ENCODE data around the gene GSDME. TPM values are rescaled to one million over a fixed set of nuclear protein-coding genes. Genes with fewer than 3 reads are reported as not detected.

Gene GSDME
- total RNA-seq, 1 donor from 2014 or later: 10.4 TPM

- intact Hi-C loops (cut with micrococcal nuclease): no loop called here
- H3K4me3 Mint-ChIP-seq: no peak overlapping the region
These were observed 50.8 kb downstream of the GSDME start for GRCh38 chr7:24706211-24707170.

GRCh38 chr7:24705461-24705954 lies 51.8 kb downstream of the GSDME start:
- Mint-ChIP-seq H3K36me3 (ENCODE audit: low read depth) (no peaks in the 10 kb centered on the region), H3K27me3 (no peaks in the 10 kb centered on the region), H3K4me1 (peaks cover 7% of the 10 kb centered on the region), H3K4me3 (no peak overlapping the region), H3K9me3 (no peaks in the 10 kb centered on the region), H3K27ac (no peak overlapping the region)
- no peak for DNase-seq
- intact Hi-C loops (cut with micrococcal nuclease): loop anchor here (2.0 kb wide), 1 partner anchor 19 kb away; no protein-coding TSS in a partner anchor

More at GRCh38 chr7:24706211-24707170, 50.8 kb downstream of the GSDME start:
- Mint-ChIP-seq H3K36me3 (ENCODE audit: low read depth) (no peaks in the 10 kb centered on the region), H3K27me3 (no peaks in the 10 kb centered on the region), H3K27ac (no peak overlapping the region), H3K9me3 (no peaks in the 10 kb centered on the region), H3K4me1 (peaks cover 7% of the 10 kb centered on the region)
- no peak for DNase-seq

- Mint-ChIP-seq H3K4me3 (no peak overlapping the region), H3K4me1 (peaks cover 7% of the 10 kb centered on the region), H3K27ac (no peak overlapping the region), H3K27me3 (no peaks in the 10 kb centered on the region), H3K36me3 (ENCODE audit: low read depth) (no peaks in the 10 kb centered on the region), H3K9me3 (no peaks in the 10 kb centered on the region)
- intact Hi-C loops (cut with micrococcal nuclease): loop anchor here (2.0 kb wide), 1 partner anchor 18 kb away; no protein-coding TSS in a partner anchor
- no peak for DNase-seq
These were observed 53.0 kb downstream of the GSDME start for GRCh38 chr7:24704311-24704710.

- intact Hi-C loops (cut with micrococcal nuclease): no loop called here
- H3K27me3 Mint-ChIP-seq: no peaks in the 10 kb centered on the region
- no peak overlapping the region for H3K4me3 Mint-ChIP-seq
- H3K36me3 Mint-ChIP-seq (ENCODE audit: low read depth): no peaks in the 10 kb centered on the region
- H3K9me3 Mint-ChIP-seq: no peaks in the 10 kb centered on the region
- no peak overlapping the region for H3K27ac Mint-ChIP-seq
- no peak for DNase-seq
- peaks cover 7% of the 10 kb centered on the region for H3K4me1 Mint-ChIP-seq
These were observed 54.0 kb downstream of the GSDME start for GRCh38 chr7:24703296-24703695.

GRCh38 chr7:24702755-24703154 lies 54.5 kb downstream of the GSDME start:
- peaks cover 9% of the 10 kb centered on the region for H3K4me1 Mint-ChIP-seq
- no peak for DNase-seq
- no peak overlapping the region for H3K4me3 Mint-ChIP-seq
- no peak overlapping the region for H3K27ac Mint-ChIP-seq
- peaks cover 1% of the 10 kb centered on the region for H3K36me3 Mint-ChIP-seq (ENCODE audit: low read depth)
- no peaks in the 10 kb centered on the region for H3K9me3 Mint-ChIP-seq
- no peaks in the 10 kb centered on the region for H3K27me3 Mint-ChIP-seq
- intact Hi-C loops (cut with micrococcal nuclease): no loop called here

- H3K27me3 Mint-ChIP-seq: no peaks in the 10 kb centered on the region
- intact Hi-C loops (cut with micrococcal nuclease): no loop called here
These were observed 55.7 kb downstream of the GSDME start for GRCh38 chr7:24701261-24702235.

GRCh38 chr7:24700521-24701260 lies 56.6 kb downstream of the GSDME start:
- H3K9me3 Mint-ChIP-seq: no peaks in the 10 kb centered on the region
- intact Hi-C loops (cut with micrococcal nuclease): no loop called here
- no peak overlapping the region for H3K4me3 Mint-ChIP-seq
- peaks cover 9% of the 10 kb centered on the region for H3K4me1 Mint-ChIP-seq
- no peaks in the 10 kb centered on the region for H3K27me3 Mint-ChIP-seq
- no peak overlapping the region for H3K27ac Mint-ChIP-seq
- H3K36me3 Mint-ChIP-seq (ENCODE audit: low read depth): peaks cover 1% of the 10 kb centered on the region
- DNase-seq: no peak

More at GRCh38 chr7:24701261-24702235, 55.7 kb downstream of the GSDME start:
- Mint-ChIP-seq H3K36me3 (ENCODE audit: low read depth) (peaks cover 1% of the 10 kb centered on the region), H3K4me3 (no peak overlapping the region), H3K4me1 (peaks cover 9% of the 10 kb centered on the region), H3K27ac (no peak overlapping the region), H3K9me3 (no peaks in the 10 kb centered on the region)
- no peak for DNase-seq

GRCh38 chr7:24698531-24699266 lies 58.6 kb downstream of the GSDME start:
- Mint-ChIP-seq H3K27ac (no peak overlapping the region), H3K36me3 (ENCODE audit: low read depth) (peaks cover 5% of the 10 kb centered on the region), H3K9me3 (no peaks in the 10 kb centered on the region), H3K4me1 (peaks cover 2% of the 10 kb centered on the region), H3K27me3 (no peaks in the 10 kb centered on the region), H3K4me3 (no peak overlapping the region)
- DNase-seq: no peak
- intact Hi-C loops (cut with micrococcal nuclease): no loop called here

GRCh38 chr7:24697416-24697815 lies 59.8 kb downstream of the GSDME start:
- no peak overlapping the region for H3K4me3 Mint-ChIP-seq
- H3K36me3 Mint-ChIP-seq (ENCODE audit: low read depth): peaks cover 5% of the 10 kb centered on the region
- H3K4me1 Mint-ChIP-seq: peaks cover 2% of the 10 kb centered on the region
- intact Hi-C loops (cut with micrococcal nuclease): no loop called here
- H3K27me3 Mint-ChIP-seq: no peaks in the 10 kb centered on the region
- DNase-seq: no peak
- H3K27ac Mint-ChIP-seq: no peak overlapping the region
- H3K9me3 Mint-ChIP-seq: no peaks in the 10 kb centered on the region

- intact Hi-C loops (cut with micrococcal nuclease): no loop called here
- no peak overlapping the region for H3K4me3 Mint-ChIP-seq
- no peak for DNase-seq
- no peak overlapping the region for H3K27ac Mint-ChIP-seq
- no peaks in the 10 kb centered on the region for H3K27me3 Mint-ChIP-seq
- no peaks in the 10 kb centered on the region for H3K4me1 Mint-ChIP-seq
- H3K9me3 Mint-ChIP-seq: no peaks in the 10 kb centered on the region
- peaks cover 5% of the 10 kb centered on the region for H3K36me3 Mint-ChIP-seq (ENCODE audit: low read depth)
These were observed 64.7 kb downstream of the GSDME start for GRCh38 chr7:24692592-24692991.

GRCh38 chr7:24690251-24690650 lies 67.0 kb downstream of the GSDME start:
- Mint-ChIP-seq H3K36me3 (ENCODE audit: low read depth) (peaks cover 15% of the 10 kb centered on the region), H3K27ac (no peak overlapping the region)

GRCh38 chr7:24685708-24686107 lies 71.6 kb downstream of the GSDME start:
- Mint-ChIP-seq H3K9me3 (no peaks in the 10 kb centered on the region), H3K4me1 (peaks cover 2% of the 10 kb centered on the region), H3K4me3 (no peak overlapping the region), H3K27me3 (no peaks in the 10 kb centered on the region), H3K27ac (no peak overlapping the region), H3K36me3 (ENCODE audit: low read depth) (peaks cover 15% of the 10 kb centered on the region)
- no peak for DNase-seq
- intact Hi-C loops (cut with micrococcal nuclease): loop anchor here (2.0 kb wide), 1 partner anchor 19 kb away; no protein-coding TSS in a partner anchor

More at GRCh38 chr7:24690251-24690650, 67.0 kb downstream of the GSDME start:
- H3K9me3 Mint-ChIP-seq: no peaks in the 10 kb centered on the region
- H3K4me3 Mint-ChIP-seq: no peak overlapping the region
- no peaks in the 10 kb centered on the region for H3K4me1 Mint-ChIP-seq
- intact Hi-C loops (cut with micrococcal nuclease): no loop called here
- no peak for DNase-seq
- H3K27me3 Mint-ChIP-seq: no peaks in the 10 kb centered on the region
